ENCODE results near the gene ETFA. TPM values are rescaled to one million over a fixed set of nuclear protein-coding genes. Genes with fewer than 3 reads are reported as not detected.

The ETFA gene
- total RNA-seq, 1 donor from 2014 or later = 112 TPM

DNA sequence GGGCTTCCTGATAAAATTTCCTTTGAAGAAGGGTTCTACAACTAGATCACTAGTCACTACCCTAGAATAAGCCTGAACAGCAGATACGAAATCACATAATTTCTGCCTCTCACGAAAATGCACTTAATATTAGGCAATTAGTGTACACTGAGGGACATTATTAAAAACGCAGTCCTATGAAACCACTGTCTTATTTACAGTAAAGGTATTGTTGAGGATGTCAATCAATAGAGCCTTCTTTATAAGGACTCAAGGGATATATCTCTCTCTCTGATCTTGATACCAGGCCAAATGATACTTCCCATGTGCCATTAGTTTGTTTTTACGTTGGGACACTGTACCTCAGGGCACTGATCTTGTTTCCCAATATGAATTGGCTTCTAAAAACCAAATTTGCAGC is 59.6 kb downstream of the ETFA start:
- intact Hi-C loops (cut with micrococcal nuclease) = no loop called here
- Mint-ChIP-seq H3K9me3 (no peaks in the 10 kb centered on the region), H3K36me3 (ENCODE audit: low read depth) (peaks cover 20% of the 10 kb centered on the region), H3K27ac (no peak overlapping the region), H3K4me3 (no peak overlapping the region), H3K27me3 (no peaks in the 10 kb centered on the region), H3K4me1 (no peaks in the 10 kb centered on the region)
- DNase-seq (no peak), ATAC-seq (ENCODE audit: low read depth) (no peak)
- no peak for TF ChIP-seq CTCF (IDR thresholded peaks at IDR 0.05)
- CTCF ChIA-PET = no interaction called here
- POLR2A ChIA-PET = no interaction called here

DNA sequence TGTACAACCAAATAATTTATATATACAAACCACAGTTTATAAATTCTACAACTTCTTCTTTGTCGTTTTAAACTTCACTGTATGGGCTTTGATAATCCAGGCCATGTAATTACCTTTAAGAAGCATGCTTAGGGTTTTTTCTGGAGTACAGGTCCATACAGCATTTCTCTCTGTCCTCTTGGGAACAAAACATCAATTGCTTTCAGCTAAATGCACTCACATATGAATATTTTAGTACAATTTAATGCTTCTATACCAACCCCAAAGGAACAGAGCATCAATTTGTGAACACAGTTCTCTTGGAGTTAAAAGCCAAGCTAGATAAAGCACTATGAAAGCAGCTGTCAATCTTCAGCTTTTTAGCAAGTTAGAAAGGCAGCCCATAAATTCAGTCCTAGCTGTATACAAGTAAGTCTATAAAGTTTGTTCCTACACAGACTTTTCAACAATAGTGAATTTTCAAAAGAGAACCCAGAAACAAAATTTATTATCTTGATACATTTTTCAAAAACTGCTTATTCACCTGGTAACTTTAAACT is 66.1 kb downstream of the ETFA start:
- POLR2A ChIA-PET = no interaction called here

DNA sequence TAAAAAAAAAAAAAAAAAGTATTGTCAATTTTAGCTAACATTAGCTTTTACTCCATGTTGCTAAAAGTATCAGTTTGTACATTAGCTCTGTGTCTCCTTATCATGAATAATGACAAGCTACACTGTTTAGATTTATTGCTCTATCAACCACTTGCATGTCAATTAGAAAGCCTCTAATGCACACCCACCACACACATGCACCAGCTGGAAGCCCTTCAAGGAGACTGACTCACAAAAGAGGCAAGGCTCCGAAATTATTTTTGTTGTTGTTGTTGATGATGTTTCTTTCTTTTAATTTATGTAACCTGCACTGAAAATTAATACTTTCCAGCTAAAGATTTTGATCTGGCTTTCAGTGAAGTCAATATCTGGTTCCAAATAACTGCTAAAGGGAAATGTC is 71.5 kb downstream of the ETFA start:
- Mint-ChIP-seq H3K27ac (no peak overlapping the region), H3K4me3 (no peak overlapping the region), H3K4me1 (no peaks in the 10 kb centered on the region), H3K27me3 (no peaks in the 10 kb centered on the region), H3K9me3 (no peaks in the 10 kb centered on the region), H3K36me3 (ENCODE audit: low read depth) (peaks cover 17% of the 10 kb centered on the region)
- POLR2A ChIA-PET = interaction anchor here (0.7 kb wide), 1 partner anchor 71 kb away, joined by 4 read pairs; no protein-coding TSS in a partner anchor
- CTCF ChIA-PET = interaction anchor here (0.5 to 1.1 kb wide), 2 partner anchors 9 to 795 kb away, joined by 3 read pairs; no protein-coding TSS in a partner anchor
- DNase-seq (no peak), ATAC-seq (ENCODE audit: low read depth) (no peak)
- no peak for TF ChIP-seq CTCF (IDR thresholded peaks at IDR 0.05)
- intact Hi-C loops (cut with micrococcal nuclease) = no loop called here

More for the DNA sequence above, 66.1 kb downstream of the ETFA start:
- ATAC-seq (ENCODE audit: low read depth) (no peak), DNase-seq (no peak)
- Mint-ChIP-seq H3K4me1 (no peaks in the 10 kb centered on the region), H3K27ac (no peak overlapping the region), H3K27me3 (no peaks in the 10 kb centered on the region), H3K36me3 (ENCODE audit: low read depth) (peaks cover 20% of the 10 kb centered on the region), H3K9me3 (no peaks in the 10 kb centered on the region), H3K4me3 (no peak overlapping the region)
- CTCF ChIA-PET = interaction anchor here (0.7 kb wide), 1 partner anchor 1014 kb away, joined by 3 read pairs; no protein-coding TSS in a partner anchor
- TF ChIP-seq CTCF (IDR thresholded peaks at IDR 0.05) = no peak
- intact Hi-C loops (cut with micrococcal nuclease) = no loop called here

DNA sequence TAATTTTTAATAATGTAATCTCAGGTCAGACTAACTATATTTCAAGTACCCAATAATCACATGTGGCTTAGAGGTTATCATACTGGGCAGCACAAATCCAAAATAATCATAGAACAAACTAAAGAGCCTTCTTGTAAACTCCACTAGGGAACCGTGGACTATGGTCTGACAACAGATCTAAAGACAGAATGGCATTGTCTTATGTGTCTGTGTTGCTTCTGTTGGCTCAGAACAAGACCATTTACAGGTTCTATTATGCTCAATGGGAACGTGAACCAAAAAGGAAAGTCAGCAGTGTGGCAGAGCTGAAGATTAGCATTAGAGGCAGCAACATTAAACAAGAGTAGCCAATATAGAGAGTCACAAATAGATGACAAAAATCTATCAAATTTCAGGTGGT is 74.9 kb downstream of the ETFA start:
- ChIA-PET POLR2A (no interaction called here), CTCF (interaction anchor here (0.8 to 2.1 kb wide), 9 partner anchors 95 to 1307 kb away, joined by 3 to 8 read pairs (median 3); no protein-coding TSS in a partner anchor)
- H3K4me1 Mint-ChIP-seq = no peaks in the 10 kb centered on the region
- no peak overlapping the region for H3K27ac Mint-ChIP-seq
- ATAC-seq (ENCODE audit: low read depth) = no peak
- no peak overlapping the region for H3K4me3 Mint-ChIP-seq
- peaks cover 9% of the 10 kb centered on the region for H3K36me3 Mint-ChIP-seq (ENCODE audit: low read depth)
- intact Hi-C loops (cut with micrococcal nuclease) = no loop called here
- H3K27me3 Mint-ChIP-seq = no peaks in the 10 kb centered on the region
- DNase-seq = no peak
- H3K9me3 Mint-ChIP-seq = no peaks in the 10 kb centered on the region
- no peak for TF ChIP-seq CTCF (IDR thresholded peaks at IDR 0.05)

- TF ChIP-seq CTCF (IDR thresholded peaks at IDR 0.05) = no peak
- H3K27me3 Mint-ChIP-seq = no peaks in the 10 kb centered on the region
Observed at GRCh38 chr15:76235186-76235826, 76.0 kb downstream of the ETFA start.

More at GRCh38 chr15:76235186-76235826, 76.0 kb downstream of the ETFA start:
- Mint-ChIP-seq H3K36me3 (ENCODE audit: low read depth) (peaks cover 14% of the 10 kb centered on the region), H3K4me3 (no peak overlapping the region), H3K4me1 (no peaks in the 10 kb centered on the region), H3K9me3 (no peaks in the 10 kb centered on the region), H3K27ac (no peak overlapping the region)
- intact Hi-C loops (cut with micrococcal nuclease) = loop anchor here (1.0 to 2.0 kb wide), 4 partner anchors 45 to 631 kb away; no protein-coding TSS in a partner anchor
- DNase-seq (no peak), ATAC-seq (ENCODE audit: low read depth) (peak; percentile 52)
- ChIA-PET CTCF (interaction anchor here (0.8 to 2.1 kb wide), 11 partner anchors 44 to 1308 kb away, joined by 3 to 8 read pairs (median 3); no protein-coding TSS in a partner anchor), POLR2A (interaction anchor here (0.6 kb wide), 1 partner anchor 784 kb away, joined by 4 read pairs; the partner anchor contains the start of gene SIN3A)
